Hypothalamus (tissue), 51 donors: ENCODE data around the gene ZFYVE26.
"Not testable (repeated sequence)": the region's sequence is repeated elsewhere in the genome, so short reads cannot be mapped to it uniquely, and the experiment has no call there.

Source experiments
- DNase-seq, 51 donors: peaks; one replicate each; lab custom pipeline; 2025; lab: John Stamatoyannopoulos, UW

The ZFYVE26 gene

GRCh38 chr14:67717048-67717447 lies 99.3 kb downstream of the ZFYVE26 start:
- DNase-seq, result no peak

- no peak for DNase-seq
These were observed 106.2 kb downstream of the ZFYVE26 start for GRCh38 chr14:67710209-67710608.

GRCh38 chr14:67709796-67710195 lies 106.6 kb downstream of the ZFYVE26 start:
- DNase-seq, result not testable (repeated sequence)

GRCh38 chr14:67709346-67709745 lies 107.0 kb downstream of the ZFYVE26 start:
- not testable (repeated sequence) for DNase-seq

- DNase-seq, result no peak
These were observed 111.2 kb downstream of the ZFYVE26 start for GRCh38 chr14:67705211-67705610.

GRCh38 chr14:67704484-67705089 lies 111.8 kb downstream of the ZFYVE26 start:
- DNase-seq, result peak in 15 of 51 donors; percentile 5 to 86 (median 19)

- no peak for DNase-seq
These were observed 112.4 kb downstream of the ZFYVE26 start for GRCh38 chr14:67703997-67704396.

- not testable (repeated sequence) for DNase-seq
These were observed 114.9 kb downstream of the ZFYVE26 start, which contains the start of gene RDH12 for GRCh38 chr14:67701492-67701891. TSS of gene RDH12 (plus strand) at chr14:67701886. CDS start at chr14:67722643, 20,757 bp downstream.

GRCh38 chr14:67698179-67698578 lies 118.2 kb downstream of the ZFYVE26 start:
- DNase-seq, result no peak

- no peak for DNase-seq
These were observed 119.4 kb downstream of the ZFYVE26 start for GRCh38 chr14:67697006-67697405.
